ENCODE measurements around the gene NEK8. TPM values are rescaled to one million over a fixed set of nuclear protein-coding genes. Genes with fewer than 3 reads are reported as not detected.
A peak's percentile ranks its signal among the peaks of the same experiment; 100 is the strongest.

Gene NEK8
- total and polyA plus RNA-seq, 10 donors, result 7.3 to 17.6 (median 12.1) TPM

DNA sequence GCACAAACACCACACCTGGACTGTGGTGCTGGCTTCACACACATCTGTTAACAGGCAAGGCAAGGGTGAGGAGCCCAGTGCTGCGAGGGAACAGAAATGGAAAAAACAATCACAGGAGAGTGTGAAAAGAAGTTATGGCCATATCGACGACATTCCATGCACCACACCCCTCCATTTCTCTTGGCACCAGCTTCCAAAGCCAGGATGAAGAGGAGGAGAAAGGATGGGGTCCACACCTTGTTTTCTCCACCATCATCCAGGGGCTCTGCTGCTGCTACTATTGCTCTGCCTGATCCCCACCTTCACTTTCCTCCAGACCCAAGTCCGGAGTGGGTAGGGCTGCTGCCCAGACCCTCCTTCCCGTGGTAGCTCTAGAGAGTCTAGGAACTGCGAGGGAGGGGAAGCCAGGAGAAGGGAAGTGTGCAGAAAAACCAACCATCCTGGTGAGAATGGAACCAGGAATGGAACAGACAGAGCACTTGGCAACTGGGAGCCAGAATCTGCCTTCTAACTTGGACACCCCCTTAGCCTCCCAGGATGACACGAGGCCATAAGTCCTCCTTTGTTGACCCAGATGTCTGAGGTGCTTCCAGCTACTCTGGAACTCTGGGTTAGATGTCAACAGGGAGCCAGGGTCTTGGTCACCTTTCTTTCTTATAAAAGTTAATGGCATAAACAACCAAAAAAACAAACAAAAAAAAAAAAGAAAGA is 15.7 kb upstream of the NEK8 start:
- Histone ChIP-seq H3K27me3 (replicated peaks in 1 of 7) (peaks cover 0 to 16% (median 11%) of the 10 kb centered on the region in 7 donors), H3K4me3 (peak overlapping the region in 1 of 8 donors; percentile 71), H3K4me1 (peaks cover 10 to 58% (median 41%) of the 10 kb centered on the region in 6 donors), H3K9me3 (no peaks in the 10 kb centered on the region), H3K27ac (peak overlapping the region; percentile 87 to 94 (median 92)), H3K36me3 (peaks cover 0 to 20% (median 8%) of the 10 kb centered on the region in 6 donors)
- WGBS, 5 donors, result 84 to 92% (median 88%) methylated on average over 7 of the region's 7 CpGs
- intact Hi-C loops (cut with DNase I; ENCODE audit: low total_unique reads), result no loop called here
- DNase-seq, result peak; percentile 60
- TF ChIP-seq, protein P1, sequence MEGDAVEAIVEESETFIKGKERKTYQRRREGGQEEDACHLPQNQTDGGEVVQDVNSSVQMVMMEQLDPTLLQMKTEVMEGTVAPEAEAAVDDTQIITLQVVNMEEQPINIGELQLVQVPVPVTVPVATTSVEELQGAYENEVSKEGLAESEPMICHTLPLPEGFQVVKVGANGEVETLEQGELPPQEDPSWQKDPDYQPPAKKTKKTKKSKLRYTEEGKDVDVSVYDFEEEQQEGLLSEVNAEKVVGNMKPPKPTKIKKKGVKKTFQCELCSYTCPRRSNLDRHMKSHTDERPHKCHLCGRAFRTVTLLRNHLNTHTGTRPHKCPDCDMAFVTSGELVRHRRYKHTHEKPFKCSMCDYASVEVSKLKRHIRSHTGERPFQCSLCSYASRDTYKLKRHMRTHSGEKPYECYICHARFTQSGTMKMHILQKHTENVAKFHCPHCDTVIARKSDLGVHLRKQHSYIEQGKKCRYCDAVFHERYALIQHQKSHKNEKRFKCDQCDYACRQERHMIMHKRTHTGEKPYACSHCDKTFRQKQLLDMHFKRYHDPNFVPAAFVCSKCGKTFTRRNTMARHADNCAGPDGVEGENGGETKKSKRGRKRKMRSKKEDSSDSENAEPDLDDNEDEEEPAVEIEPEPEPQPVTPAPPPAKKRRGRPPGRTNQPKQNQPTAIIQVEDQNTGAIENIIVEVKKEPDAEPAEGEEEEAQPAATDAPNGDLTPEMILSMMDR (IDR thresholded peaks at IDR 0.05 in 8 of 11, conservative IDR thresholded peaks at IDR 0.05 in 3 of 11), result no peak
- TF ChIP-seq POLR2A (IDR thresholded peaks at IDR 0.05) (no peak), POLR2AphosphoS5 (IDR thresholded peaks at IDR 0.05) (no peak)

GRCh38 chr17:28714281-28714680 is 14.3 kb upstream of the NEK8 start:
- Histone ChIP-seq H3K27me3 (replicated peaks in 1 of 7) (peaks cover 0 to 18% (median 11%) of the 10 kb centered on the region in 7 donors), H3K9me3 (no peaks in the 10 kb centered on the region), H3K36me3 (peaks cover 0 to 20% (median 8%) of the 10 kb centered on the region in 6 donors), H3K4me1 (peaks cover 20 to 72% (median 55%) of the 10 kb centered on the region in 6 donors), H3K4me3 (no peak overlapping the region), H3K27ac (no peak overlapping the region)
- TF ChIP-seq, protein P1 (IDR thresholded peaks at IDR 0.05 in 8 of 11, conservative IDR thresholded peaks at IDR 0.05 in 3 of 11), result no peak
- no peak for TF ChIP-seq POLR2AphosphoS5 (IDR thresholded peaks at IDR 0.05)
- TF ChIP-seq POLR2A (IDR thresholded peaks at IDR 0.05), result no peak
- intact Hi-C loops (cut with DNase I; ENCODE audit: low total_unique reads), result no loop called here
- no peak for DNase-seq
- 85 to 97% (median 92%) methylated on average over 2 to 3 of the region's 3 CpGs for WGBS, 5 donors

DNA sequence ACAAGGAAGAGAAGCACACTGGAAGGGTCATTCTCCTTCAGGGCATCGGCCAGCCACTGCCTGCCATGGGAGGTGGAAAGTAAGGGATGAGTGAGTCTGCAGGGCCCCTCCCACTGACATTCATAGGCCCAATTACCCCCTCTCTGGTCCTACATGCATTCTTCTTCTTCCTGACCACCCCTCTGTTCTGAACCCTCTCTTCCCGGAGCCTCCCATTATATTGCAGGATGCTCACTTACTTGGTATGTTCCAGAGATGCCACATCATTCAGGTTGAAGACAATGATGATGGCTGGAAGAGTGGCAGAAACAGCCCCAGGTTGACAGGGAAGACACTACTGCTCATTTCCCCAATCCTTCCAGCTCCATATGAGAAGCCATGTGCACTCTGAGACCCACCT is 13.4 kb upstream of the NEK8 start:
- intact Hi-C loops (cut with DNase I; ENCODE audit: low total_unique reads), result no loop called here
- H3K4me1 ChIP-seq, result peaks cover 20 to 69% (median 55%) of the 10 kb centered on the region in 6 donors
- DNase-seq, result no peak
- H3K36me3 ChIP-seq, result peaks cover 0 to 20% (median 8%) of the 10 kb centered on the region in 6 donors
- no peaks in the 10 kb centered on the region for H3K9me3 ChIP-seq
- 94 to 97% (median 96%) methylated on average over 2 of the region's 2 CpGs for WGBS, 5 donors
- H3K27ac ChIP-seq, result no peak overlapping the region
- peaks cover 0 to 18% (median 11%) of the 10 kb centered on the region in 7 donors for H3K27me3 ChIP-seq (replicated peaks in 1 of 7)
- no peak overlapping the region for H3K4me3 ChIP-seq
- TF ChIP-seq POLR2A (IDR thresholded peaks at IDR 0.05), result no peak
- TF ChIP-seq, protein P1 (IDR thresholded peaks at IDR 0.05 in 8 of 11, conservative IDR thresholded peaks at IDR 0.05 in 3 of 11), result no peak
- no peak for TF ChIP-seq POLR2AphosphoS5 (IDR thresholded peaks at IDR 0.05)
